Motor neuron (in vitro differentiated cells): ENCODE measurements around the gene APOBEC4. TPM values are rescaled to one million over a fixed set of nuclear protein-coding genes. Genes with fewer than 3 reads are reported as not detected.

Source experiments
- ATAC-seq, 8 experiments: fragments of 200-7000 bp; cut with Tn5 transposase; replicated peaks in 6 of 8; 2 replicates each; pipeline ENCODE4 v1.8.0; 2021; ENCODE audit warnings: mild to moderate bottlenecking in 8 of 8, moderate library complexity in 8 of 8
- H3K27ac ChIP-seq, 2 donors: fragments of 250-450 bp; sonication (Bioruptor Pico); 2 replicates each; pipeline ENCODE4 v1.9.0; 2021; ENCODE audit warnings: antibody characterized with exemption in 2 of 2, mild to moderate bottlenecking in 2 of 2, moderate library complexity in 1 of 2
- H3K4me1 ChIP-seq, 2 donors: fragments of 250-450 bp; sonication (Bioruptor Pico); replicated peaks in 1 of 2; 2 replicates each; pipeline ENCODE4 v1.6.1; 2021; ENCODE audit warnings: antibody characterized with exemption in 2 of 2, mild to moderate bottlenecking in 2 of 2, moderate library complexity in 1 of 2
- H3K4me3 ChIP-seq, 5 donors: fragments of 250-450 bp; sonication (Bioruptor Pico); 2 replicates each; pipeline ENCODE4 v1.9.0; 2021; ENCODE audit warnings: antibody characterized with exemption in 5 of 5, mild to moderate bottlenecking in 5 of 5, moderate library complexity in 4 of 5
- WGBS, 10 experiments: fragments of 450-650 bp; shearing (Covaris generic); methylation state at CpG; one replicate each; pipeline ENCODE4 v1.0.0; 2022; 5-methylcytosine and 5-hydroxymethylcytosine counted together
- in situ Hi-C, 9 experiments: fragments of 400-800 bp; cut with MboI; loops; one replicate each; pipeline ENCODE4 v1.15.0; 2021; ENCODE audit warnings: low sequenced_read_pairs in 9 of 9, low pct_unique_long_range_greater_than_20kb in 2 of 9; ENCODE audit not compliant: unreplicated experiment in 9 of 9
- total RNA-seq, 8 experiments: library from RNA; unstranded; fragments of 300-600 nt; gene quantifications; 2 replicates each; pipeline versions ENCODE4 v1.2.3 to v1.2.4, GENCODE V29; 2022

The APOBEC4 gene
- total RNA-seq, 8 experiments from 2014 or later = 0.42 to 7.2 (median 1.4) TPM

GRCh38 chr1:183638649-183639387, 14.3 kb downstream of the APOBEC4 start:
- in situ Hi-C loops = loop anchor here in 1 of 9 experiments (25.0 kb wide), 1 partner anchor 273 kb away; no protein-coding TSS in a partner anchor

GRCh38 chr1:183636783-183637182, 16.3 kb downstream of the APOBEC4 start:
- 11 to 55% (median 44%) methylated on average over 1 to 5 of the region's 5 CpGs; no CpG with 5 or more reads in 1 of the 10 experiments for WGBS, 10 experiments
- Histone ChIP-seq H3K4me3 (peak overlapping the region; percentile 53 to 62 (median 60)), H3K4me1 (peaks cover 4 to 18% of the 10 kb centered on the region in 2 donors), H3K27ac (no peak overlapping the region)
- no peak for ATAC-seq
- in situ Hi-C loops = loop anchor here in 1 of 9 experiments (25.0 kb wide), 1 partner anchor 276 kb away; no protein-coding TSS in a partner anchor

More at GRCh38 chr1:183638649-183639387, 14.3 kb downstream of the APOBEC4 start:
- H3K27ac ChIP-seq = no peak overlapping the region
- WGBS, 10 experiments = 70 to 100% (median 93%) methylated on average over 3 to 7 of the region's 7 CpGs
- ATAC-seq = no peak
- H3K4me3 ChIP-seq = peak overlapping the region in 1 of 5 donors; percentile 62
- H3K4me1 ChIP-seq = peaks cover 0 to 2% of the 10 kb centered on the region in 2 donors

GRCh38 chr1:183636334-183636682, 16.8 kb downstream of the APOBEC4 start:
- Histone ChIP-seq H3K27ac (peak overlapping the region; percentile 0 to 23), H3K4me3 (peak overlapping the region; percentile 53 to 62 (median 60)), H3K4me1 (peaks cover 4 to 18% of the 10 kb centered on the region in 2 donors)
- 0 to 80% (median 5%) methylated on average over 1 to 14 of the region's 15 CpGs; no CpG with 5 or more reads in 1 of the 10 experiments for WGBS, 10 experiments
- in situ Hi-C loops = loop anchor here in 1 of 9 experiments (25.0 kb wide), 1 partner anchor 276 kb away; no protein-coding TSS in a partner anchor
- ATAC-seq = no peak

GRCh38 chr1:183635606-183636333, 17.3 kb downstream of the APOBEC4 start, which contains the start of gene ARPC5:
Gene ARPC5 (minus strand): TSS chr1:183635783. CDS start chr1:183635659, 124 bp downstream.
- H3K4me1 ChIP-seq = peaks cover 4 to 18% of the 10 kb centered on the region in 2 donors
- ATAC-seq = peak; percentile 78 to 93 (median 90)
- WGBS, 10 experiments = 0 to 7% (median 1%) methylated on average over 1 to 31 of the region's 65 CpGs; no CpG with 5 or more reads in 4 of the 10 experiments
- H3K27ac ChIP-seq = peak within 1 kb of the TSS; percentile 64 to 72
- peak within 1 kb of the TSS; percentile 53 to 62 (median 60) for H3K4me3 ChIP-seq
- in situ Hi-C loops = loop anchor here in 1 of 9 experiments (25.0 kb wide), 1 partner anchor 277 kb away; no protein-coding TSS in a partner anchor

GRCh38 chr1:183635099-183635605, 18.0 kb downstream of the APOBEC4 start:
- ATAC-seq = peak; percentile 1 to 31 (median 6)

GRCh38 chr1:183634429-183635065, 18.6 kb downstream of the APOBEC4 start:
- H3K4me1 ChIP-seq = peaks cover 4 to 18% of the 10 kb centered on the region in 2 donors
- ATAC-seq = no peak
- H3K27ac ChIP-seq = peak overlapping the region; percentile 64 to 72
- WGBS, 10 experiments = 0 to 2% (median 1%) methylated on average over 3 to 10 of the region's 10 CpGs
- in situ Hi-C loops = loop anchor here in 1 of 9 experiments (25.0 kb wide), 1 partner anchor 278 kb away; no protein-coding TSS in a partner anchor
- peak overlapping the region; percentile 53 to 62 (median 60) for H3K4me3 ChIP-seq

More at GRCh38 chr1:183635099-183635605, 18.0 kb downstream of the APOBEC4 start:
- in situ Hi-C loops = loop anchor here in 1 of 9 experiments (25.0 kb wide), 1 partner anchor 277 kb away; no protein-coding TSS in a partner anchor
- 0 to 3% (median 0%) methylated on average over 1 to 8 of the region's 42 CpGs; no CpG with 5 or more reads in 5 of the 10 experiments for WGBS, 10 experiments
- H3K4me3 ChIP-seq = peak overlapping the region; percentile 53 to 62 (median 60)
- H3K27ac ChIP-seq = peak overlapping the region; percentile 64 to 72
- H3K4me1 ChIP-seq = peaks cover 4 to 18% of the 10 kb centered on the region in 2 donors

GRCh38 chr1:183633676-183634343, 19.3 kb downstream of the APOBEC4 start:
- peaks cover 4 to 18% of the 10 kb centered on the region in 2 donors for H3K4me1 ChIP-seq
- H3K27ac ChIP-seq = no peak overlapping the region
- peak overlapping the region; percentile 53 to 62 (median 60) for H3K4me3 ChIP-seq
- ATAC-seq = peak in 3 of 8 experiments; percentile 6 to 18 (median 7)
- in situ Hi-C loops = loop anchor here in 1 of 9 experiments (25.0 kb wide), 1 partner anchor 278 kb away; no protein-coding TSS in a partner anchor
- WGBS, 10 experiments = 0 to 25% (median 0%) methylated on average over 1 of the region's 1 CpG

GRCh38 chr1:183632964-183633363, 20.2 kb downstream of the APOBEC4 start:
- WGBS, 10 experiments = 0 to 80% (median 50%) methylated on average over 1 of the region's 1 CpG; no CpG with 5 or more reads in 1 of the 10 experiments
- Histone ChIP-seq H3K27ac (no peak overlapping the region), H3K4me3 (peak overlapping the region in 4 of 5 donors; percentile 53 to 62 (median 58)), H3K4me1 (peaks cover 4 to 17% of the 10 kb centered on the region in 2 donors)
- in situ Hi-C loops = loop anchor here in 1 of 9 experiments (25.0 kb wide), 1 partner anchor 279 kb away; no protein-coding TSS in a partner anchor
- no peak for ATAC-seq

GRCh38 chr1:183632114-183632513, 21.0 kb downstream of the APOBEC4 start:
- WGBS, 10 experiments = 0 to 100% (median 54%) methylated on average over 1 to 2 of the region's 2 CpGs
- Histone ChIP-seq H3K4me3 (peak overlapping the region in 1 of 5 donors; percentile 62), H3K27ac (no peak overlapping the region), H3K4me1 (peaks cover 4 to 17% of the 10 kb centered on the region in 2 donors)
- in situ Hi-C loops = loop anchor here in 1 of 9 experiments (25.0 kb wide), 1 partner anchor 280 kb away; no protein-coding TSS in a partner anchor
- ATAC-seq = no peak

GRCh38 chr1:183630748-183631147, 22.4 kb downstream of the APOBEC4 start:
- no peak for ATAC-seq
- 25 to 100% (median 81%) methylated on average over 1 to 2 of the region's 2 CpGs; no CpG with 5 or more reads in 4 of the 10 experiments for WGBS, 10 experiments
- Histone ChIP-seq H3K4me3 (no peak overlapping the region), H3K4me1 (peaks cover 4 to 17% of the 10 kb centered on the region in 2 donors), H3K27ac (no peak overlapping the region)
- in situ Hi-C loops = loop anchor here in 1 of 9 experiments (25.0 kb wide), 1 partner anchor 282 kb away; no protein-coding TSS in a partner anchor

- in situ Hi-C loops = loop anchor here in 2 of 9 experiments (10.0 to 25.0 kb wide), 2 partner anchors 64 to 284 kb away; no protein-coding TSS in a partner anchor
- no peak for ATAC-seq
- H3K27ac ChIP-seq = no peak overlapping the region
- H3K4me1 ChIP-seq = peaks cover 4 to 17% of the 10 kb centered on the region in 2 donors
- H3K4me3 ChIP-seq = no peak overlapping the region
These were observed 24.6 kb downstream of the APOBEC4 start for GRCh38 chr1:183628537-183628936.
